ENCODE measurements around the gene PPP1R3E. TPM values are rescaled to one million over a fixed set of nuclear protein-coding genes. Genes with fewer than 3 reads are reported as not detected.
A peak's percentile ranks its signal among the peaks of the same experiment; 100 is the strongest.

PPP1R3E gene, protein sequence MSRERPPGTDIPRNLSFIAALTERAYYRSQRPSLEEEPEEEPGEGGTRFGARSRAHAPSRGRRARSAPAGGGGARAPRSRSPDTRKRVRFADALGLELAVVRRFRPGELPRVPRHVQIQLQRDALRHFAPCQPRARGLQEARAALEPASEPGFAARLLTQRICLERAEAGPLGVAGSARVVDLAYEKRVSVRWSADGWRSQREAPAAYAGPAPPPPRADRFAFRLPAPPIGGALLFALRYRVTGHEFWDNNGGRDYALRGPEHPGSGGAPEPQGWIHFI
- polyA plus RNA-seq (2013, experiment 1 of 2) = 3.2 TPM
- polyA plus RNA-seq (2013, experiment 2 of 2) = 5.8 TPM

DNA sequence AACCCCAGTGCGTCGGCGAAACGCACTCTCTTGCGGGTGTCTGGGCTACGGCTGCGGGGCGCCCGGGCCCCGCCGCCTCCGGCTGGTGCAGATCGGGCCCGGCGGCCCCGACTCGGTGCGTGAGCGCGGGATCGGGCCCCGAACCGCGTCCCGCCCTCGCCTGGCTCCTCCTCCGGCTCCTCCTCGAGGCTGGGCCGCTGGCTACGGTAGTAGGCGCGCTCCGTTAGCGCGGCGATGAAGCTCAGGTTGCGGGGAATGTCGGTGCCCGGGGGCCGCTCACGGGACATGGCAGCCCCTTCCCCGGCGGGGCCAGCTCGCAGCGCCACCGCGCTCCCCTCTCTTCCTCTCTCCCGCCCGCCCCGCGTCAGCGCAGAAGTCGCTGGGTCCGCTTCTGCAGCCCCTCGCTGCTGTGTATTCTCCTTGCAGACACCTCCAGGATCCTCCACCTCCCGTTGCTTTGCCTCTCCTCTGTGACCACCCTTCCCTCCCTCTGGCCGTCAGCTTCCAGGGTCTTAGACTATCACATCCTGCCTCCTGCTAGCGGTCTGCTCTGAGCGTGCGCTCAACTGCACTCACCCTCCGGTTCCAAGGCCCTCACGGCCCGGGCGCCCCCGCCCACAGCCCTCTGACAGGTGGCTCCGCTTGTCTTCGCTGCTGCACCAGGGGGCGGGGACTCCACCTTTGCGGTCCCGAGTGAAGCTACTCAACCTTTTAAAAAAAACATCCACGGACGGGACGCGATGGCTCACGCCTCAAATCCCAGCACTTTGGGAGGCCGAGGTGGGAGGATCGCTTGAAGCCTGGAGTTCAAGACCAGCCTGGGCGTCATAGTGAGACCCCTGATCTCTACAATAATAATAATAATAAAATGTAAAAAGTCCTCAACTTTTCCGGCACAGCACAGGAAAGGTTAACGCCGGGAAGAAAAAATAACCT, at the start of gene PPP1R3E:
Gene PPP1R3E, minus strand, starts transcription at position 570 of the 936 bp plus-strand sequence. Its CDS starts 283 bp downstream, at position 287.
- H3K4me1 ChIP-seq (ENCODE audit: control insufficient read depth, insufficient read depth, low read length, poor library complexity, severe bottlenecking) = peaks cover 12% of the 10 kb centered on the region

DNA sequence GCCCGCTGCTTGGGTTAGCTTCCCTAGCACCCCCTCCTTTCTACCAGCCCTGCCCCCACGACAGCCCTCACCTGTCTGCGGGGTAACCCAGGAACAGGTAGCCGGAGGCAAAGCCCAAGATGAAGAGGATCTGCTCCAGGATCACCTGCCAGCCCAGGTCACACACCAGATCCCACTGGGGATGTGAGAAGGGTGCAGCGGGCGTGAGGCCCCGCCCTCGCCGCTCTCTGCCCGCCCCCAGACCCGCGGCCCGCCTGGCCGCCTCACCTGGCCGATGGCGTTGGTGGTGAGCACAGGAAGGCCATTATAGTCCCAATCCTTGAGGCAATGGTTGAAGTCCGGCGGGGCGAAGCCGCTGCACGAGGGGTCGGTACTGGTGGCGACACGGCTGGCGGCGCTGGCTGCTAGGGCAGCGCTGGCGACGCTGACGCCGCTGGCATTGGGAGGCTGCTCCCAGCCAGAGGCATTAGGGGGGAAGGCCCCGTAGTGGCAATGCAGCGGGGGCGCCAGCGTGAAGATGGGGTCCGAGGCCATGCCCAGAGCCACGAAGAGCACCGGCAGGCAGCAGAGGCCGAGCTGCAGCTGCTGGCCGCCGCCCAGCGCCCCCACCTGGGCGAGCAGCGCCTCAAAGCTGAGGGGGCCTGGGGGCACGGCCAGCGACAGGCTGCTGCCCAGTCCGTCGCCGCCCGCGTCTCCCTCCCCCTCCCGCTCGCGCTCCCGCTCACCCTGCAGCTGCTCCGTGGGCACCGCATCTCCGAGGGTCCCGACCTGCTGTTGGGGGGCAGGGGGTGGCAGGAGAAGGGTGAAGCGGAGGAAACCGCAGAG, 49.2 kb upstream of the PPP1R3E start:
- 8 to 13% methylated on average over 46 to 52 of the region's 61 CpGs for WGBS, 2 experiments (ENCODE audit: insufficient coverage in 2 of 2)
- no peak overlapping the region for H3K27ac ChIP-seq (ENCODE audit: low read depth, low read length, severe bottlenecking)

More for the DNA sequence above, at the start of gene PPP1R3E:
- Histone ChIP-seq H3K4me3 (ENCODE audit: extremely low read depth, insufficient read depth, low read length, poor library complexity, severe bottlenecking) (peak within 1 kb of the TSS; percentile 67), H3K36me3 (ENCODE audit: control insufficient read depth, insufficient read depth, low read length) (peaks cover 9% of the 10 kb centered on the region), H3K9me3 (ENCODE audit: control insufficient read depth, low read length) (no peaks in the 10 kb centered on the region), H3K27ac (ENCODE audit: low read depth, low read length, severe bottlenecking) (peak within 1 kb of the TSS; percentile 96)
- 0 to 4% methylated on average over 35 to 62 of the region's 81 CpGs for WGBS, 2 experiments (ENCODE audit: insufficient coverage in 2 of 2)

DNA sequence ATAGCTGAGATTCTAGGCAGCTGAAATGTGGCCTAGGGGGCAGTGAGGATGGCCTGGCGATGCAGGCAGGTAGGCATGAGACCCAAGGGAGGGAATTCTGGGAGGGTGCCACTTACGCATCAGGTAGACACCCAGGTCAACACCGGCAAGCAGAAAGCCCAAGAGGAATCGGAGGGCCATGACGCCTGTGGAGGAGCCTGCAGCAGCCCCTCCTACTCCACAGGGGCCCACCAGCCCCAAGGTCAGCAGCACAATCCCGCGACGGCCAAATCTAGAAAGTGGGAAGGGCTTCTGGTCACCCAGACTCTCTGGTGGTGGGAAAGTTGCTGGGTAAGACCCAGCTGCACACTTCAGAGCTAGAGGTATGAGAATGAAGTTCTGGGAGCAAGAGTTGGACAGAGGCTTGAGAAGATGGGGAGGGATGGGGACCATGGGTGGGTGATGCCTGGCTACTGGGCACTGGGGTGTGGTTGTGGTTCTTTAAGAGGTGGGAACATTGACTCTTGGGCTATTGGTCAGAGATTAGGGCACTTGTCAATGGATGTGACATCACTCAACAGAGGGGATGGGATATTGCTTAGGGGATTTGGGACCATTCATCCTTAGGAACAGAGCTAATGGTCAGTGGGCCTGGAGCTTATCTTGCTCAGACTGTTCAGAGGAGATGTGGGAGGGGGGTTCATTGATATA, 46.6 kb upstream of the PPP1R3E start:
- H3K4me3 ChIP-seq (ENCODE audit: extremely low read depth, insufficient read depth, low read length, poor library complexity, severe bottlenecking) = no peak overlapping the region
- peaks cover 4% of the 10 kb centered on the region for H3K4me1 ChIP-seq (ENCODE audit: control insufficient read depth, insufficient read depth, low read length, poor library complexity, severe bottlenecking)
- peaks cover 8% of the 10 kb centered on the region for H3K36me3 ChIP-seq (ENCODE audit: control insufficient read depth, insufficient read depth, low read length)
- 91 to 100% methylated on average over 2 to 8 of the region's 8 CpGs for WGBS, 2 experiments (ENCODE audit: insufficient coverage in 2 of 2)
- H3K27ac ChIP-seq (ENCODE audit: low read depth, low read length, severe bottlenecking) = no peak overlapping the region
- H3K9me3 ChIP-seq (ENCODE audit: control insufficient read depth, low read length) = no peaks in the 10 kb centered on the region

More for the DNA sequence above, 49.2 kb upstream of the PPP1R3E start:
- Histone ChIP-seq H3K4me1 (ENCODE audit: control insufficient read depth, insufficient read depth, low read length, poor library complexity, severe bottlenecking) (no peaks in the 10 kb centered on the region), H3K4me3 (ENCODE audit: extremely low read depth, insufficient read depth, low read length, poor library complexity, severe bottlenecking) (peak overlapping the region; percentile 76), H3K9me3 (ENCODE audit: control insufficient read depth, low read length) (no peaks in the 10 kb centered on the region), H3K36me3 (ENCODE audit: control insufficient read depth, insufficient read depth, low read length) (peaks cover 13% of the 10 kb centered on the region)

DNA sequence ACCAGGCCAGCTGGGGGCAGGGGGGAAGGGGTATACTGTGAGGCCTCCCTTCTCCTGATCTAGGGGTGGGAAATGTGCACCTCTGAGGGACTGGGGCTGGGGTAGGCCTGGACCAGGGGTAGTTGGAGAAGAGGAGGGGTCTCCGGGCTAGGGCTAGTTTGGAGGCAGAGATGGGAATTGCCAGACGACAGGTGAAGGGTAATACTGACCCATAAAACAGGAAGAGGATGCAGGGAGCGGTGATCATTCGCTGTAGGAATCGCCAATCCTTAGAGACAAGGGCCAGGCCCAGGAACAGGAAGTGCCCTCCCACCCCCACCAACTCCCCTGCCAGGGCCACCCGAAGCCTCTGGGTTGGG, 45.6 kb upstream of the PPP1R3E start:
- WGBS, 2 experiments (ENCODE audit: insufficient coverage in 2 of 2) = 92 to 100% methylated on average over 1 to 2 of the region's 6 CpGs
- Histone ChIP-seq H3K36me3 (ENCODE audit: control insufficient read depth, insufficient read depth, low read length) (peaks cover 8% of the 10 kb centered on the region), H3K27ac (ENCODE audit: low read depth, low read length, severe bottlenecking) (no peak overlapping the region), H3K9me3 (ENCODE audit: control insufficient read depth, low read length) (no peaks in the 10 kb centered on the region), H3K4me3 (ENCODE audit: extremely low read depth, insufficient read depth, low read length, poor library complexity, severe bottlenecking) (no peak overlapping the region), H3K4me1 (ENCODE audit: control insufficient read depth, insufficient read depth, low read length, poor library complexity, severe bottlenecking) (peaks cover 4% of the 10 kb centered on the region)

DNA sequence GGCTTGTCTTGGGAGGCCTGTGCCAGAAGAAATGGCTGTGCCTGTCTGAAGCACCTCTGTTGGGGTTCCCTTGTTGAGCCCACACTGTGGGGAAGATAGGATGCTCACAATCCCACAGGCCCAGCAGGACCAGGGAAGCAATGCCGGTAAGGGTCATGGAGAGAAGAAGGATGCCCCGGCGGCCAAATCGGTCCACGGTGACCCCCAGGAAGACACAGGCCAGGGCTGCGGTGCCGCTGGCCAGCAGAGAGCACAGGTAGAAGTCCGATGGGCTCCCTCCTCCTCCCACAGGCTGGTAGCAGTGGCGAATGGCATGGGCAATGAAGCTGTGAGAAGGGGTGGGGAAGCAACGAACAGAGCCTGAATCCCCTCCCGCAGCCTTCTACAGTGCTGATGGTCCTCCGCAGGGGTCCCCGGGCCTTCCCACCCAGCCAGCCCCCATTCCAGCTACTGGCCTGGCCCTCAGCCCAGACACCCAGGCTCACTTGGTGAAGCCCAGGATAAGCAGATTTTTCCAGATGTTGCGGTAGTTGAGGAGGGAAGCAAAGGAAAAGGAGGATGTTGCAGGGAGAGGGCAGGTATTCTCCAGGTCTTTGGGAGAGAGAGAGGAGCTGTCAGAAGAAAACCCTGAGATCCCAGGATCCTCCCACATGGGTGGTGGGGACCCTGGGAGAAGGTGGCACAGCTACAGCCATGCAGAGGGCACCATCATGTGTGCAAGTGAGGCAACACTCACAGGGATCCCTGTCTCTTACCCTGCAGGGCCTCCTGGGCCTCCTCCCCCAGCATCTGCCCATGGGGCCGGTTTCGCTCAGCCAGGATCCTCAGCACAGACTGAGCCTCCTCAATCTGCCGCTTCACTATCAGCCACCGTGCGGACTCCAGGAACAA, 45.0 kb upstream of the PPP1R3E start:
- no peak overlapping the region for H3K4me3 ChIP-seq (ENCODE audit: extremely low read depth, insufficient read depth, low read length, poor library complexity, severe bottlenecking)
- peaks cover 4% of the 10 kb centered on the region for H3K4me1 ChIP-seq (ENCODE audit: control insufficient read depth, insufficient read depth, low read length, poor library complexity, severe bottlenecking)
- 94% methylated on average over 5 to 16 of the region's 19 CpGs for WGBS, 2 experiments (ENCODE audit: insufficient coverage in 2 of 2)
- peaks cover 8% of the 10 kb centered on the region for H3K36me3 ChIP-seq (ENCODE audit: control insufficient read depth, insufficient read depth, low read length)
- H3K27ac ChIP-seq (ENCODE audit: low read depth, low read length, severe bottlenecking) = no peak overlapping the region
- no peaks in the 10 kb centered on the region for H3K9me3 ChIP-seq (ENCODE audit: control insufficient read depth, low read length)

DNA sequence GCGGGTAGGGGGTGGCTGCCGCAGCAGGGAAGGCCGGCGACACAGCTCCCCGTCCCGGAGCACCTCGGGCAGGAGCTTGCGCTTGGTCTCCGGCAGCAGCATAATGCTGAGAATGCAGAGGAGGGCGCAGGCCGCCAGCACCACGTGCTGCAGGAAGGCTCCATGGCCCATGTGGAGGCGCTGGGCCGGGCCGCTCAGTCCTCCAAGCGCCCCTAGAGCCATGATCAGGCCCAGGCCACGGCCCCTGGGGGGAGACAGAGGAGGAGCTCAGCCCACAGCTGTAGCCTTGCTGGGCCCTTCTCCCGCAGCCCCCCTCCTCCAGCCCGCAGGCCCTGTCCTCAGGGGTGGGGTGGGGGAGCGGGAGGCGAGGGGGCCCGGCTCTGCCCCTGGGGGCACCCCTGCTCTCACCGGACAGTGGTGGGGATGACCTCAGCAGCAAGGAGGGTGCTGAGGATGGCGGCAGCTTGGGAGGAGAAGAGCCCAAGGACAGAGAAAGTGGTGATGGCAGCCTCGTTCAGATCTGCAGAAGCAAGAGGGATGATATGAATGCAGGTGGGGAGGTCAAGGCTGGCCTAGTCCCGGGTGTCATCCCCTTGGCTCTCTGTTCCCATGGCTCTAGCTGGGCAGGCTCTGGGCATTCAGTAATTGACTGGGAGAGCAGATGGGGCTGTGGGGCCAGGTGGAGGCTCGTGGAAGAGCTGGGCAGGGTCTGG, 44.2 kb upstream of the PPP1R3E start:
- Histone ChIP-seq H3K4me3 (ENCODE audit: extremely low read depth, insufficient read depth, low read length, poor library complexity, severe bottlenecking) (no peak overlapping the region), H3K9me3 (ENCODE audit: control insufficient read depth, low read length) (peaks cover under 1% of the 10 kb centered on the region), H3K4me1 (ENCODE audit: control insufficient read depth, insufficient read depth, low read length, poor library complexity, severe bottlenecking) (peaks cover 4% of the 10 kb centered on the region), H3K36me3 (ENCODE audit: control insufficient read depth, insufficient read depth, low read length) (peaks cover 8% of the 10 kb centered on the region), H3K27ac (ENCODE audit: low read depth, low read length, severe bottlenecking) (no peak overlapping the region)
- 92 to 94% methylated on average over 21 to 23 of the region's 27 CpGs for WGBS, 2 experiments (ENCODE audit: insufficient coverage in 2 of 2)

DNA sequence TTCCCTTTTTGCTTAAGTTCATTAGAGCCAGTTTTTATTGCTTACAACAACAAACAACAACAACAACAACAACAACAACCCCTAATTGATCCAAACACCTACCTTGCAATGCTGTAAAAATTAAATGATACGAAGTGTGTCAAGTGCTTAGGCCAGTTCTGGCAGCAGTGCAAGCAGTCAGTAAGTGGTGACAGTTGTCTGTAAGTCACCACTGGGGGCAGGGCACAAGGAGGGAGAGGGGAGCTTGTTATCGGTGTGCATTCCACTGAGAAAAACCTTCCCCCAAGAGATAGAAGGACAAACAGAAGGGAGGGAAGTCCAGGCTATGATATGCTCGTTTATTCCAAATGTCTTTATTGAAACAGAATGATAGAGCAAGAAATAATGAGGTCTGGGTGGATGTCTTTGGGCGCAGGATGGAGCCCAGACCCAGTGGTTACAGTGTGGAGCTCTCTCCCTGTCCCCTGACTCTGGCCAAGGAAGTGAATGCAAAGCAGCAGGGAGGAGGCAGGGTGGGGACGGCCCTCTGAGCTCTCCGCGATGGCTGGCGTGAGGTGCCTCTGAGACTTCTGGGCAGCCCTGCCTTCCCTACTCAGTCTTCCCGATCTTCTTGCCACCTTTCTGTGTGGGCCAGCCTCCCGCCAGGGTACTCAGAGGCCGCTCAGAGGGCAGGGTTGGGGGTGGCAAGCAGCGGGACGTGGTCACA, 43.5 kb upstream of the PPP1R3E start:
- H3K4me3 ChIP-seq (ENCODE audit: extremely low read depth, insufficient read depth, low read length, poor library complexity, severe bottlenecking) = no peak overlapping the region
- H3K4me1 ChIP-seq (ENCODE audit: control insufficient read depth, insufficient read depth, low read length, poor library complexity, severe bottlenecking) = peaks cover 4% of the 10 kb centered on the region
- no peak overlapping the region for H3K27ac ChIP-seq (ENCODE audit: low read depth, low read length, severe bottlenecking)
- H3K36me3 ChIP-seq (ENCODE audit: control insufficient read depth, insufficient read depth, low read length) = peaks cover 6% of the 10 kb centered on the region
- peaks cover 7% of the 10 kb centered on the region for H3K9me3 ChIP-seq (ENCODE audit: control insufficient read depth, low read length)
- 72 to 74% methylated on average over 12 of the region's 13 CpGs for WGBS, 2 experiments (ENCODE audit: insufficient coverage in 2 of 2)

DNA sequence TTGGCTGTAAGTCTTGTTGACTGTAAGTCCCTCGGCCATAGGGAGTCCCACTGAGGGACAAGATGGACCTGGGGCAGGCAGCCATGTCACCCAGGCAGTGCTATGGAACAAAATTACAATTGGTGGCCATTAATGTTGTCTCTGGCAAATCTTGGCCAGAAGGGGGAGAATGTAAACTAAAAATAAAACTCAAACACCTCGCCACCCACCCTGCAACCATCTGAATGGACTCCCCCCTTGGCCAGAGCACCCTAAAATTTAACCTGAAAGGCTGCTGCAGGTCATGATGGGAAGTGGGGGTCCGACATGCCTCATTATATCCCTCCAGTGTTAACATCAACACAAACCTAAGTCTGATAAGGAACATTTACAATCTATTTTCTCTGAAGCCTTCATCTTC, 41.8 kb upstream of the PPP1R3E start:
- 75 to 92% methylated on average over 1 of the region's 3 CpGs for WGBS, 2 experiments (ENCODE audit: insufficient coverage in 2 of 2)
- Histone ChIP-seq H3K27ac (ENCODE audit: low read depth, low read length, severe bottlenecking) (no peak overlapping the region), H3K4me1 (ENCODE audit: control insufficient read depth, insufficient read depth, low read length, poor library complexity, severe bottlenecking) (peaks cover 4% of the 10 kb centered on the region), H3K36me3 (ENCODE audit: control insufficient read depth, insufficient read depth, low read length) (peaks cover 4% of the 10 kb centered on the region), H3K9me3 (ENCODE audit: control insufficient read depth, low read length) (peaks cover 18% of the 10 kb centered on the region), H3K4me3 (ENCODE audit: extremely low read depth, insufficient read depth, low read length, poor library complexity, severe bottlenecking) (no peak overlapping the region)
